C4-2B (cell line): Measurements from ENCODE around the gene LNPEP.

Source experiments
- CTCF ChIP-seq: fragments of 450-650 bp; conservative IDR thresholded peaks from 2 replicates; pipeline ENCODE4 v1.5.1; 2017; ENCODE audit warnings: mild to moderate bottlenecking
- ZFX ChIP-seq: fragments of 450-650 bp; IDR thresholded peaks from 2 replicates; pipeline ENCODE4 v1.6.1; 2017

GRCh38 chr5:96936431-96937320 lies 796 bp downstream of the LNPEP start:
- TF ChIP-seq CTCF (no peak; the same call in 1 of the 2 replicates), ZFX (no peak)
